GM12864 (cell line): ENCODE measurements around the gene FSTL5.

Experiments used
- DNase-seq: peaks from one replicate; pipeline ENCODE4 v3.0.0-alpha.2; 2011; ENCODE audit warnings: low read depth
- H3K4me3 ChIP-seq: 2 replicates; pipeline ENCODE4 v1.5.1; 2011; ENCODE audit warnings: mild to moderate bottlenecking, low read depth, low read length, control low read depth
- TF ChIP-seq, protein P1 (sequence below): IDR thresholded peaks from 2 replicates; pipeline ENCODE4 v1.5.1; 2011; ENCODE audit warnings: low read depth, mild to moderate bottlenecking, moderate library complexity, low read length, control low read depth, inconsistent platforms; ENCODE audit errors: missing control alignments

FSTL5 gene

GRCh38 chr4:162157241-162157640, 6.6 kb downstream of the FSTL5 start:
- DNase-seq = no peak
- H3K4me3 ChIP-seq = no peak overlapping the region
- TF ChIP-seq, protein P1, sequence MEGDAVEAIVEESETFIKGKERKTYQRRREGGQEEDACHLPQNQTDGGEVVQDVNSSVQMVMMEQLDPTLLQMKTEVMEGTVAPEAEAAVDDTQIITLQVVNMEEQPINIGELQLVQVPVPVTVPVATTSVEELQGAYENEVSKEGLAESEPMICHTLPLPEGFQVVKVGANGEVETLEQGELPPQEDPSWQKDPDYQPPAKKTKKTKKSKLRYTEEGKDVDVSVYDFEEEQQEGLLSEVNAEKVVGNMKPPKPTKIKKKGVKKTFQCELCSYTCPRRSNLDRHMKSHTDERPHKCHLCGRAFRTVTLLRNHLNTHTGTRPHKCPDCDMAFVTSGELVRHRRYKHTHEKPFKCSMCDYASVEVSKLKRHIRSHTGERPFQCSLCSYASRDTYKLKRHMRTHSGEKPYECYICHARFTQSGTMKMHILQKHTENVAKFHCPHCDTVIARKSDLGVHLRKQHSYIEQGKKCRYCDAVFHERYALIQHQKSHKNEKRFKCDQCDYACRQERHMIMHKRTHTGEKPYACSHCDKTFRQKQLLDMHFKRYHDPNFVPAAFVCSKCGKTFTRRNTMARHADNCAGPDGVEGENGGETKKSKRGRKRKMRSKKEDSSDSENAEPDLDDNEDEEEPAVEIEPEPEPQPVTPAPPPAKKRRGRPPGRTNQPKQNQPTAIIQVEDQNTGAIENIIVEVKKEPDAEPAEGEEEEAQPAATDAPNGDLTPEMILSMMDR = no peak

DNA sequence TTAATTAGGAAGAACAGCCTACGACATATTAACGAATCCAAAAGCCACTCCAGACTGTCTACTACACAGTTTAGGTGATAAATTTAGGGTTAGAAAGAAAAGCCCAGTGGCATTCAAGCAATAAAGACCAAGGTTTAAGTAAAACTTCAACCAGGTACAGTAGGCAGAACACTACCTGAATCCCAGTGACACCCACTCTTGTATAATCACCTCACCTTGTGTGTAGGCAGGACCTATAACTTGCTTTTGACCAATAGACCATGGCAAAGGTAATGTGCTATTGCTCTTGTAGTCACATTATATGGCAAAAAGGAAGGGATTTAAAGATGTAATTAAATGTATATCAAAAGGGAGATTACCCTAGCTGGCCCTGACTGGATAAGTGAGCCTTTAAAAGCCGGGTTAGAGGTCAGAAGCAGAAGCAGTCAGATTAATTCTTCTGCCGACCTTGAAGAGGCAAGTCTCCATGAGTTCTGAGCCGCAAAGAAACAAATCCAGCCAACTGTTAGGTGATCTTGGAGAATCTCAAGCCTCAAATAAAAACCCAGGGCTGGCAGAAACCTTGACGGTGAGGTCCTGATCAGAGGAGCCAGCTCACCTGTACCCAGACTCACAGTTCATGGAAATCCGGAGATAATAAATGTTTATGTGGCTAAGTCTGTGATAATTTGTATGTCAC, 8.8 kb downstream of the FSTL5 start:
- H3K4me3 ChIP-seq = no peak overlapping the region
- TF ChIP-seq, protein P1 = no peak
- no peak for DNase-seq

GRCh38 chr4:162151850-162152249, 11.9 kb downstream of the FSTL5 start:
- no peak overlapping the region for H3K4me3 ChIP-seq
- TF ChIP-seq, protein P1 = no peak
- no peak for DNase-seq

DNA sequence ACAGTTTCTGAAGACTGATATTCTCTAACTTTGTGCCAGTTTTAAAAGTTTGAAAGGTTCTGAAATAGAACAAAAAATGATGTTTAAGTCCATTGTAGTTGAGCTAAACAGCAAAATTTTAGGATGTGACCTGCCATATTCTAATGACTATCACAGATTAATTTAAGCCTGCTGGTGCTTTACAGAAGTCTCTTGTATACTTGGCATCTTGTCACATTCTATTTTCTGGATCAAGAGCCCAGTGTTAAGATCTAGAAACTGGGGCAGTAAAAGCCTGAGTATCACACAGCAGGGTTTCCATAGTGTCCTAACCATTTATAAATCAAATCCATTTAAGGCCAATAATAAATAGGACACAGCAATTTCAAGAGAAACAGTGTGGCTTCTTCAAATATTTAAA, 12.4 kb downstream of the FSTL5 start:
- H3K4me3 ChIP-seq = no peak overlapping the region
- TF ChIP-seq, protein P1 = no peak
- no peak for DNase-seq

DNA sequence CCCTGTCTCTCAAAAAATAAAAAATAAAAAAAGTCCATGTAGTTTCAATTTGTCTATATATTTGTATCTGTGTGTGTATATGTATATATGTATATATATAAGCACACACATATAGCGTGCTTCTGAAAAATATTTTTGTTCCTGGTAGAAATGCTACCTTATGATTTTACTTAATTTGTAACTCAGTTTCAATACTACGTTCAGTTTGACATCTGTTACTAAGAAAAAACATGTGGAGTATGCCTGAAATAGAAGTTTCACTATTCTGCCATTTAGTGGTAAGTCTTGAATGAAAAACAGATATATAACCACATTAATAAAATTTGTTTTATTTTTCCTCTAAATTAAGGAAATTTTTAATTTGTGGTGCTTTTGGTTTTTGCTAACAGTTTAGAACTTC, 14.2 kb downstream of the FSTL5 start:
- no peak for DNase-seq
- no peak overlapping the region for H3K4me3 ChIP-seq
- TF ChIP-seq, protein P1 = no peak

GRCh38 chr4:162140051-162140683, 23.6 kb downstream of the FSTL5 start:
- TF ChIP-seq, protein P1 = no peak
- H3K4me3 ChIP-seq = no peak overlapping the region

GRCh38 chr4:162139412-162139811, 24.4 kb downstream of the FSTL5 start:
- TF ChIP-seq, protein P1 = no peak
- no peak for DNase-seq
- no peak overlapping the region for H3K4me3 ChIP-seq

More at GRCh38 chr4:162140051-162140683, 23.6 kb downstream of the FSTL5 start:
- no peak for DNase-seq
